GM12864 (cell line): ENCODE measurements around the gene DNM1.

Experiments used
- DNase-seq: peaks from one replicate; pipeline ENCODE4 v3.0.0-alpha.2; 2011; ENCODE audit warnings: low read depth
- H3K4me3 ChIP-seq: 2 replicates; pipeline ENCODE4 v1.5.1; 2011; ENCODE audit warnings: mild to moderate bottlenecking, low read depth, low read length, control low read depth
- CTCF ChIP-seq: IDR thresholded peaks from 2 replicates; pipeline ENCODE4 v1.5.1; 2011; ENCODE audit warnings: low read depth, mild to moderate bottlenecking, moderate library complexity, low read length, control low read depth, inconsistent platforms; ENCODE audit errors: missing control alignments

Gene DNM1

GRCh38 chr9:128206484-128206883 lies 3.3 kb downstream of the DNM1 start:
- TF ChIP-seq CTCF: no peak
- no peak for DNase-seq
- no peak overlapping the region for H3K4me3 ChIP-seq

GRCh38 chr9:128206916-128207910 lies 4.0 kb downstream of the DNM1 start:
- no peak for TF ChIP-seq CTCF
- no peak overlapping the region for H3K4me3 ChIP-seq
- DNase-seq: no peak

GRCh38 chr9:128208386-128208785 lies 5.2 kb downstream of the DNM1 start:
- DNase-seq: no peak
- no peak overlapping the region for H3K4me3 ChIP-seq
- no peak for TF ChIP-seq CTCF

- DNase-seq: no peak
- TF ChIP-seq CTCF: no peak
- no peak overlapping the region for H3K4me3 ChIP-seq
Measured at GRCh38 chr9:128208946-128209669, 5.9 kb downstream of the DNM1 start.

- DNase-seq: no peak
Measured at GRCh38 chr9:128211186-128211980, 8.2 kb downstream of the DNM1 start.

More at GRCh38 chr9:128211186-128211980, 8.2 kb downstream of the DNM1 start:
- no peak for TF ChIP-seq CTCF
- H3K4me3 ChIP-seq: no peak overlapping the region
